CD4-positive, alpha-beta memory T cell (primary cell): ENCODE results near the gene PERM1. TPM values are rescaled to one million over a fixed set of nuclear protein-coding genes. Genes with fewer than 3 reads are reported as not detected.
A peak's percentile ranks its signal among the peaks of the same experiment; 100 is the strongest.
"Not testable (repeated sequence)": the region's sequence is repeated elsewhere in the genome, so short reads cannot be mapped to it uniquely, and the experiment has no call there.

Experiments
- CTCF ChIA-PET: fragments of 350-600 bp; sonication (Branson Sonifier 250); formaldehyde crosslinking; loops from one replicate; lab custom pipeline; 2021; ENCODE audit warnings: inconsistent platforms; ENCODE audit not compliant: partially characterized antibody; lab: Charles Lee
- POLR2A ChIA-PET: fragments of 350-600 bp; sonication (Branson Sonifier 250); formaldehyde crosslinking; loops from one replicate; lab custom pipeline; 2021; ENCODE audit not compliant: partially characterized antibody; lab: Charles Lee
- DNase-seq, 5 donors: peaks; one replicate each; pipeline versions ENCODE4 v3.0.0 to v3.0.0-alpha.2; 2020 to 2022; ENCODE audit warnings: mixed read lengths in 1 of 5
- H3K27ac ChIP-seq: one replicate; pipeline ENCODE4 v1.7.0; 2013; ENCODE audit warnings: low read depth, low read length
- H3K27me3 ChIP-seq: 2 replicates; pipeline ENCODE4 v1.7.0; 2013; ENCODE audit warnings: mild to moderate bottlenecking, low read length, moderate library complexity; ENCODE audit not compliant: insufficient read depth
- H3K36me3 ChIP-seq: 2 replicates; pipeline ENCODE4 v1.7.0; 2013; ENCODE audit warnings: mild to moderate bottlenecking, low read length, moderate library complexity; ENCODE audit not compliant: insufficient read depth
- H3K4me1 ChIP-seq: 2 replicates; pipeline ENCODE4 v1.7.0; 2013; ENCODE audit warnings: mild to moderate bottlenecking, low read length, moderate library complexity; ENCODE audit not compliant: insufficient read depth
- H3K4me3 ChIP-seq, 2 donors: one replicate each; pipeline ENCODE4 v1.7.0; 2013; ENCODE audit warnings: low read length in 2 of 2, mild to moderate bottlenecking in 1 of 2
- H3K9me3 ChIP-seq, 2 donors: one replicate each; pipeline ENCODE4 v1.7.0; 2013; ENCODE audit warnings: low read length in 2 of 2, control low read depth in 1 of 2; ENCODE audit not compliant: control insufficient read depth in 1 of 2
- H3K27ac Mint-ChIP-seq, 7 donors: one replicate each; pipeline ENCODE4 v1.8.0; 2020 to 2021; ENCODE audit warnings: mixed read lengths in 7 of 7, mild to moderate bottlenecking in 6 of 7, inconsistent platforms in 3 of 7, moderate library complexity in 3 of 7
- H3K27me3 Mint-ChIP-seq, 2 donors: one replicate each; pipeline ENCODE4 v1.8.0; 2020 to 2021; ENCODE audit warnings: mixed read lengths in 2 of 2
- H3K36me3 Mint-ChIP-seq, 2 donors: one replicate each; pipeline ENCODE4 v1.8.0; 2020 to 2021; ENCODE audit warnings: mixed read lengths in 2 of 2, inconsistent platforms in 1 of 2, mild to moderate bottlenecking in 1 of 2
- H3K4me1 Mint-ChIP-seq, 4 donors: one replicate each; pipeline ENCODE4 v1.8.0; 2020 to 2021; ENCODE audit warnings: mixed read lengths in 4 of 4, mild to moderate bottlenecking in 1 of 4
- H3K4me3 Mint-ChIP-seq, 8 donors: one replicate each; pipeline ENCODE4 v1.8.0; 2020 to 2021; ENCODE audit warnings: mixed read lengths in 8 of 8, mild to moderate bottlenecking in 7 of 8, moderate library complexity in 6 of 8, inconsistent platforms in 3 of 8
- H3K9me3 Mint-ChIP-seq, 8 donors: one replicate each; pipeline ENCODE4 v1.8.0; 2020 to 2021; ENCODE audit warnings: mixed read lengths in 8 of 8, mild to moderate bottlenecking in 5 of 8, inconsistent platforms in 3 of 8, moderate library complexity in 1 of 8
- intact Hi-C: fragments of 100-400 bp; cut with micrococcal nuclease; formaldehyde crosslinking; loops from one replicate; pipeline ENCODE4 v1.15.1; 2023
- polyA plus RNA-seq, 2 donors: library from polyadenylated mRNA; unstranded; fragments of 300-500 nt; fragmentation: Illumina TruSeq; gene quantifications; one replicate each; pipeline ENCODE4 v1.2.3, GENCODE V29; 2021
- total RNA-seq, 2 experiments: library from RNA; stranded (reverse); gene quantifications; one replicate each; pipeline ENCODE4 v1.2.3, GENCODE V29; 2021

Gene PERM1
- total and polyA plus RNA-seq, 4 experiments from 2014 or later: 0.16 TPM; not detected in 3

GRCh38 chr1:976791-977190 lies 5.1 kb downstream of the PERM1 start:
- peaks cover 3 to 12% (median 5%) of the 10 kb centered on the region in 4 donors for H3K4me1 Mint-ChIP-seq
- not testable (repeated sequence) for H3K4me3 ChIP-seq, H3K36me3 ChIP-seq, DNase-seq, H3K36me3 Mint-ChIP-seq, H3K9me3 Mint-ChIP-seq, H3K27ac Mint-ChIP-seq, H3K27me3 ChIP-seq, H3K4me3 Mint-ChIP-seq, H3K27me3 Mint-ChIP-seq, H3K4me1 ChIP-seq, H3K27ac ChIP-seq, H3K9me3 ChIP-seq
- POLR2A ChIA-PET: interaction anchor here (1.7 to 1.8 kb wide), 2 partner anchors 10 to 71 kb away, joined by 6 to 9 read pairs; partner anchors contain the start of gene PLEKHN1
- CTCF ChIA-PET: interaction anchor here (1.0 to 1.9 kb wide), 5 partner anchors 10 to 107 kb away, joined by 3 to 14 read pairs (median 9); partner anchors contain the start of gene PLEKHN1
- intact Hi-C loops: loop anchor here (1.0 kb wide), 1 partner anchor 72 kb away; no protein-coding TSS in a partner anchor

DNA sequence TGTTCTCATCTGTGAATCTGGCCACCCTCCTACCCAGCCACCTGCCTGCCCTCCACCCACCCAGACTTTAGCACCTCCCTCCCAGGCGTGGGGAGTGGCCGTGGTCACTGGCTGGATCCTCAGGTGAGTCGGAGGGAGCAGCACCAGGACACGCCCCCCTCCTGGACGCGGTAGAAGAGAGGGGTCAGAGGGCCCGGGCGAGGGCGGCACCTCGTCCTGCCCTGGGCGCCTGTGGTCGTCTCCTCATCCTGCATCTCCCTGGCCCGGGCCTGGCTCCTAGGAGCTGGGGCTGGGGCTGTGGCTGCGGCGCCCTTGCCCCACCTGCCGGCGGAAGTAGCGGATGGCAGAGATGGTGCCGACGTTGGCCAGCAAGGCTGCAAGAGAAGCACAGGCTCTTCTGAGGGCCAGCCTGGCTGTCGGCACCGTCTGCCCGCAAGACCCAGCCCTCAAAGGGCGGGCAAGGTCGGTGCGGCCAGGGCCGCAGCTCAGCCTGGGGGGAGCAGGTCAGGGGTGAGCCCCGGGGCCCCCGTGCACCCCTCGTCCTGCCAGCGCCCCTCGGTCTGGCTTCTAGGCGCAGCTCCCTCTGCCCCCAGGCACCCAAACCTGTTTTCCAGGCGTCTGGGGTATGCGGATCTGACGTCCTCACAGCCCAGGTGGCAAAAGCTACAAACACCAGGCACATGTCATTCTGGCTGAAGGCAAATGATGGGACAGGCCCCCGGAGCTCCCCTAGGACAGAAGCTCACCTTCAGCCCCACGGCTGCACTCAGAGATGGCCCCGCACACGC lies 5.8 kb downstream of the PERM1 start:
- H3K27ac ChIP-seq: no peak overlapping the region
- H3K9me3 Mint-ChIP-seq: no peaks in the 10 kb centered on the region
- H3K4me1 Mint-ChIP-seq: peaks cover 3 to 12% (median 5%) of the 10 kb centered on the region in 4 donors
- H3K27me3 ChIP-seq: no peaks in the 10 kb centered on the region
- peak overlapping the region in 1 of 2 donors; percentile 9 for H3K4me3 ChIP-seq
- H3K36me3 ChIP-seq: no peaks in the 10 kb centered on the region
- no peaks in the 10 kb centered on the region for H3K36me3 Mint-ChIP-seq
- CTCF ChIA-PET: interaction anchor here (1.0 to 1.9 kb wide), 5 partner anchors 9 to 106 kb away, joined by 3 to 14 read pairs (median 9); partner anchors contain the start of gene PLEKHN1
- peak; percentile 59 to 70 (median 64) for DNase-seq
- intact Hi-C loops: loop anchor here (1.0 kb wide), 1 partner anchor 72 kb away; no protein-coding TSS in a partner anchor
- peak overlapping the region in 1 of 7 donors; percentile 16 for H3K27ac Mint-ChIP-seq
- peaks cover 2 to 8% of the 10 kb centered on the region in 2 donors for H3K27me3 Mint-ChIP-seq
- H3K4me1 ChIP-seq: peaks cover 9% of the 10 kb centered on the region
- H3K4me3 Mint-ChIP-seq: peak overlapping the region in 5 of 8 donors; percentile 6 to 36 (median 23)
- H3K9me3 ChIP-seq: no peaks in the 10 kb centered on the region
- POLR2A ChIA-PET: interaction anchor here (1.7 to 1.8 kb wide), 2 partner anchors 9 to 71 kb away, joined by 6 to 9 read pairs; partner anchors contain the start of gene PLEKHN1

- Histone ChIP-seq H3K27me3 (no peaks in the 10 kb centered on the region), H3K36me3 (no peaks in the 10 kb centered on the region), H3K4me1 (peaks cover 9% of the 10 kb centered on the region), H3K4me3 (no peak overlapping the region), H3K27ac (no peak overlapping the region), H3K9me3 (no peaks in the 10 kb centered on the region)
- intact Hi-C loops: no loop called here
- peak overlapping the region in 1 of 7 donors; percentile 16 for H3K27ac Mint-ChIP-seq
- H3K27me3 Mint-ChIP-seq: peaks cover 2 to 8% of the 10 kb centered on the region in 2 donors
- CTCF ChIA-PET: interaction anchor here (1.8 to 1.9 kb wide), 4 partner anchors 8 to 105 kb away, joined by 4 to 14 read pairs (median 10); partner anchors contain the start of gene PLEKHN1
- H3K4me1 Mint-ChIP-seq: peaks cover 3 to 12% (median 5%) of the 10 kb centered on the region in 4 donors
- no peak for DNase-seq
- peak overlapping the region in 1 of 8 donors; percentile 26 for H3K4me3 Mint-ChIP-seq
- POLR2A ChIA-PET: interaction anchor here (1.7 to 1.8 kb wide), 2 partner anchors 9 to 70 kb away, joined by 6 to 9 read pairs; partner anchors contain the start of gene PLEKHN1
- H3K9me3 Mint-ChIP-seq: no peaks in the 10 kb centered on the region
- no peaks in the 10 kb centered on the region for H3K36me3 Mint-ChIP-seq
Observed at GRCh38 chr1:975365-975764, 6.5 kb downstream of the PERM1 start.

GRCh38 chr1:974687-975328 lies 7.1 kb downstream of the PERM1 start:
- Mint-ChIP-seq H3K36me3 (no peaks in the 10 kb centered on the region), H3K4me1 (peaks cover 3 to 12% (median 5%) of the 10 kb centered on the region in 4 donors), H3K27ac (no peak overlapping the region), H3K27me3 (peaks cover 2 to 8% of the 10 kb centered on the region in 2 donors), H3K9me3 (no peaks in the 10 kb centered on the region), H3K4me3 (no peak overlapping the region)
- Histone ChIP-seq H3K4me3 (no peak overlapping the region), H3K27ac (no peak overlapping the region), H3K4me1 (peaks cover 9% of the 10 kb centered on the region), H3K9me3 (no peaks in the 10 kb centered on the region), H3K36me3 (no peaks in the 10 kb centered on the region), H3K27me3 (no peaks in the 10 kb centered on the region)
- DNase-seq: no peak
- intact Hi-C loops: no loop called here
- ChIA-PET POLR2A (interaction anchor here (1.7 to 1.8 kb wide), 2 partner anchors 8 to 69 kb away, joined by 6 to 9 read pairs; partner anchors contain the start of gene PLEKHN1), CTCF (interaction anchor here (1.8 to 1.9 kb wide), 4 partner anchors 8 to 105 kb away, joined by 4 to 14 read pairs (median 10); partner anchors contain the start of gene PLEKHN1)

DNA sequence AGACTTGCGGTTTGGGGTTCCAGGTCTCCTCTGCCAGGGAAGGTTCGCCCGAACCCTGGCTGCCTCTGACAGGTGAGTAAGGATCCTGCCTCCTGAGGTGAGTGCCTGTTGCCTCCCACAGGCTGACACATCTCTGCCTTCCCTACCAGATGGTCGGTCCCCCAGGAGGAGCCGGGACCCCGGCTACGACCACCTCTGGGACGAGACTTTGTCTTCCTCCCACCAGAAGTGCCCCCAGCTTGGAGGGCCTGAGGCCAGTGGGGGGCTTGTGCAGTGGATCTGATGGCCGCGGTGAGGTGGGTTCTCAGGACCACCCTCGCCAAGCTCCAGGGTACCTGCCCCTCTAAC lies 7.6 kb downstream of the PERM1 start:
- Mint-ChIP-seq H3K27me3 (peaks cover 3 to 10% of the 10 kb centered on the region in 2 donors), H3K9me3 (no peaks in the 10 kb centered on the region), H3K4me3 (no peak overlapping the region), H3K36me3 (no peaks in the 10 kb centered on the region), H3K27ac (no peak overlapping the region), H3K4me1 (peaks cover 4 to 17% (median 5%) of the 10 kb centered on the region in 4 donors)
- no peak overlapping the region for H3K4me3 ChIP-seq
- intact Hi-C loops: no loop called here
- H3K9me3 ChIP-seq: no peaks in the 10 kb centered on the region
- no peaks in the 10 kb centered on the region for H3K36me3 ChIP-seq
- no peak for DNase-seq
- ChIA-PET POLR2A (no interaction called here), CTCF (no interaction called here)
- H3K4me1 ChIP-seq: peaks cover 9% of the 10 kb centered on the region
- no peaks in the 10 kb centered on the region for H3K27me3 ChIP-seq
- no peak overlapping the region for H3K27ac ChIP-seq

GRCh38 chr1:973459-974292 lies 8.2 kb downstream of the PERM1 start:
- ChIA-PET POLR2A (no interaction called here), CTCF (no interaction called here)
- no peaks in the 10 kb centered on the region for H3K27me3 ChIP-seq
- no peaks in the 10 kb centered on the region for H3K9me3 ChIP-seq
- intact Hi-C loops: no loop called here
- H3K36me3 ChIP-seq: no peaks in the 10 kb centered on the region
- no peak overlapping the region for H3K4me3 ChIP-seq
- Mint-ChIP-seq H3K27ac (no peak overlapping the region), H3K27me3 (peaks cover 3 to 10% of the 10 kb centered on the region in 2 donors), H3K4me3 (no peak overlapping the region), H3K4me1 (peaks cover 4 to 21% (median 5%) of the 10 kb centered on the region in 4 donors), H3K36me3 (no peaks in the 10 kb centered on the region), H3K9me3 (no peaks in the 10 kb centered on the region)
- no peak for DNase-seq
- H3K4me1 ChIP-seq: peaks cover 9% of the 10 kb centered on the region
- H3K27ac ChIP-seq: no peak overlapping the region
